HCT116 (cell line): Measurements from ENCODE around the gene PCIF1. TPM values are rescaled to one million over a fixed set of nuclear protein-coding genes. Genes with fewer than 3 reads are reported as not detected.
A peak's percentile ranks its signal among the peaks of the same experiment; 100 is the strongest.

ENCODE experiments used
- ATAC-seq: fragments of 200-7000 bp; cut with Tn5 transposase; 2 replicates; pipeline ENCODE4 v1.9.1; 2020; ENCODE audit warnings: mild to moderate bottlenecking, moderate library complexity
- BruUV-seq: library from RNA; stranded (reverse); fragments of 400-500 nt; replicated peaks from 2 replicates; lab custom pipeline; 2021; lab: Mats Ljungman, UMichigan
- CTCF ChIA-PET: fragments of 300-600 bp; sonication (Branson Sonifier 250); formaldehyde crosslinking; loops from one replicate; lab custom pipeline; 2021; ENCODE audit warnings: antibody characterized with exemption; lab: Charles Lee
- POLR2A ChIA-PET: fragments of 300-600, 350-600 bp; sonication (Branson Sonifier 250); formaldehyde crosslinking; loops from one replicate; lab custom pipeline; 2021; ENCODE audit warnings: antibody characterized with exemption; lab: Charles Lee
- RAD21 ChIA-PET, 2 experiments: fragments of 300-600 bp; sonication (Branson Sonifier 250); formaldehyde crosslinking; loops; one replicate each; lab custom pipeline; 2023; ENCODE audit warnings: low total read pairs in 2 of 2; ENCODE audit not compliant: uncharacterized antibody in 2 of 2, unreplicated experiment in 2 of 2, low non-redundant PET in 1 of 2; lab: Charles Lee
- DNase-seq: peaks from one replicate; pipeline ENCODE4 v3.0.0-alpha.2; 2010; ENCODE audit warnings: low read depth, low spot score
- H2AFZ ChIP-seq: fragments of 200-600 bp; shearing (Covaris generic), sonication (generic); 2 replicates; pipeline ENCODE4 v1.6.1; 2017; ENCODE audit warnings: low read depth, mixed run types, mixed read lengths, antibody characterized with exemption, low read length; ENCODE audit not compliant: poor library complexity, severe bottlenecking
- H3K27ac ChIP-seq: 2 replicates; pipeline ENCODE4 v1.5.1; 2012; ENCODE audit warnings: low read depth, low read length
- H3K27me3 ChIP-seq: fragments of 200-600 bp; sonication (generic); 2 replicates; pipeline ENCODE4 v1.6.1; 2016; ENCODE audit warnings: mixed run types, low read length, mixed read lengths; ENCODE audit not compliant: insufficient read depth
- H3K36me3 ChIP-seq, 2 experiments: fragments of 200-500 bp in 1 of 2; fragments of 200-600 bp in 1 of 2; sonication (Bioruptor generic) in 1 of 2; sonication (generic) in 1 of 2; 2 replicates each; pipeline versions ENCODE4 v1.5.1 to v1.6.1; 2014 to 2016; ENCODE audit warnings: low read length in 2 of 2, inconsistent platforms in 1 of 2, mixed read lengths in 1 of 2, mixed run types in 1 of 2; ENCODE audit not compliant: insufficient read depth in 2 of 2, control insufficient read depth in 1 of 2
- H3K4me1 ChIP-seq, 2 experiments: fragments of 200-600 bp in 1 of 2; sonication (generic) in 1 of 2; 2 replicates each; pipeline versions ENCODE4 v1.5.1 to v1.6.1; 2012 to 2017; ENCODE audit warnings: low read length in 2 of 2, inconsistent platforms in 1 of 2, mild to moderate bottlenecking in 1 of 2, mixed read lengths in 1 of 2, mixed run types in 1 of 2, moderate library complexity in 1 of 2; ENCODE audit not compliant: insufficient read depth in 2 of 2, control insufficient read depth in 1 of 2
- H3K4me2 ChIP-seq: fragments of 200-600 bp; sonication (generic); 2 replicates; pipeline ENCODE4 v1.6.1; 2017; ENCODE audit warnings: mixed run types, low read length, mixed read lengths
- H3K4me3 ChIP-seq, 2 experiments: fragments of 200-600 bp in 1 of 2; sonication (generic) in 1 of 2; replicated peaks in 1 of 2; 2 replicates each; pipeline ENCODE4 v1.5.1; 2011 to 2016; ENCODE audit warnings: low read length in 2 of 2, control low read depth in 1 of 2, low read depth in 1 of 2, mild to moderate bottlenecking in 1 of 2, mixed read lengths in 1 of 2, mixed run types in 1 of 2
- H3K79me2 ChIP-seq: fragments of 200-600 bp; sonication (generic); 2 replicates; pipeline ENCODE4 v1.6.1; 2017; ENCODE audit warnings: mild to moderate bottlenecking, mixed run types, low read length, moderate library complexity, mixed read lengths; ENCODE audit not compliant: insufficient read depth
- H3K9ac ChIP-seq: fragments of 200-600 bp; sonication (generic); 2 replicates; pipeline ENCODE4 v1.6.1; 2016; ENCODE audit warnings: low read length, mixed read lengths
- H3K9me2 ChIP-seq: fragments of 200-600 bp; sonication (generic), shearing (Covaris generic); 2 replicates; pipeline ENCODE4 v1.6.1; 2017; ENCODE audit warnings: mixed run types, mild to moderate bottlenecking, moderate library complexity; ENCODE audit not compliant: insufficient read depth
- H3K9me3 ChIP-seq, 2 experiments: fragments of 200-500 bp in 1 of 2; fragments of 200-600 bp in 1 of 2; sonication (Bioruptor generic) in 1 of 2; sonication (generic) in 1 of 2; 2 replicates each; pipeline ENCODE4 v1.6.1; 2014 to 2017; ENCODE audit warnings: low read length in 2 of 2, mixed read lengths in 2 of 2, inconsistent platforms in 1 of 2, low read depth in 1 of 2, mild to moderate bottlenecking in 1 of 2, mixed run types in 1 of 2, moderate library complexity in 1 of 2; ENCODE audit not compliant: control insufficient read depth in 1 of 2, insufficient read depth in 1 of 2
- H4K20me1 ChIP-seq: fragments of 200-600 bp; sonication (generic), shearing (Covaris generic); 2 replicates; pipeline ENCODE4 v1.6.1; 2017; ENCODE audit warnings: mixed run types, mild to moderate bottlenecking, moderate library complexity; ENCODE audit not compliant: insufficient read depth
- CBX3 ChIP-seq: IDR thresholded peaks from 2 replicates; pipeline ENCODE4 v1.6.1; 2012; ENCODE audit warnings: low read depth
- CEBPB ChIP-seq: IDR thresholded peaks from 2 replicates; pipeline ENCODE4 v1.6.1; 2012; ENCODE audit warnings: low read depth
- EGR1 ChIP-seq: IDR thresholded peaks from 2 replicates; pipeline ENCODE4 v1.6.1; 2012; ENCODE audit warnings: low read depth
- ELF1 ChIP-seq: IDR thresholded peaks from 2 replicates; pipeline ENCODE4 v1.6.1; 2012; ENCODE audit warnings: low read depth, borderline replicate concordance
- EZH2phosphoT487 ChIP-seq: fragments of 200-600 bp; IDR thresholded peaks from 2 replicates; pipeline ENCODE4 v1.6.1; 2018; ENCODE audit warnings: antibody characterized with exemption, borderline replicate concordance
- POLR2AphosphoS5 ChIP-seq: IDR thresholded peaks from 2 replicates; pipeline ENCODE4 v1.6.1; 2011; ENCODE audit warnings: mild to moderate bottlenecking, low read depth, low read length, moderate library complexity
- SIN3A ChIP-seq: IDR thresholded peaks from 2 replicates; pipeline ENCODE4 v1.6.1; 2012; ENCODE audit warnings: low read depth
- SP1 ChIP-seq: IDR thresholded peaks from 2 replicates; pipeline ENCODE4 v1.6.1; 2012; ENCODE audit warnings: low read depth
- YY1 ChIP-seq: IDR thresholded peaks from 2 replicates; pipeline ENCODE4 v1.6.1; 2011; ENCODE audit warnings: low read length, low read depth, moderate library complexity, mild to moderate bottlenecking; ENCODE audit not compliant: insufficient replicate concordance; ENCODE audit errors: extremely low read depth
- intact Hi-C: fragments of 100-400 bp; cut with micrococcal nuclease; formaldehyde crosslinking; loops from 2 replicates; pipeline ENCODE4 v1.10.0; 2022
- total RNA-seq: library from RNA; stranded (reverse); gene quantifications from one replicate; pipeline ENCODE4 v1.2.1, GENCODE V29; 2021; ENCODE audit not compliant: unreplicated experiment
- TF ChIP-seq, protein P1 (sequence below): IDR thresholded peaks from 2 replicates; pipeline ENCODE4 v1.6.1; 2012
- TF ChIP-seq, protein P2 (sequence below): IDR thresholded peaks from 2 replicates; pipeline ENCODE4 v1.6.1; 2012; ENCODE audit warnings: low read depth

PCIF1 gene
- total RNA-seq, 1 experiment from 2014 or later: 31.8 TPM

DNA sequence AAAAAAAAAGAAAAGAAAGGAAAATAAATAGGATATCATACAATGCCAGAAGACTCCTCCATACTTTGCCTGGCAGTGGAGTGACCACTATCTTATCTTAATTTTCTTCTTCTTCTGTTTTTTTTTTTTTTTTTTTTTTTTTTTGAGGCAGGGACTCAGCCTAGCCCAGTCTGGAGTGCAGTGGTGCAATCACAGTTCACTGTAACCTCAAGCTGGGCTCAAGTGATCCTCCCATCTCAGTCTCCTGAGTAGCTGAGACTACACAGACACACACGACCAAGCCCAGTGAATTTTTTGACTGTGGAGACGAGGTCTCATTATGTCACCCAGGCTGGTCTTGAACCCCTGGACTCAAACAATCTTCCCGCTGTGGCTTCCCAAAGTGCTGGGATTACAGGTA, 57.1 kb downstream of the PCIF1 start:
- no peaks in the 10 kb centered on the region for H4K20me1 ChIP-seq
- ChIA-PET POLR2A (no interaction called here), RAD21 (no interaction called here), CTCF (no interaction called here)
- BruUV-seq: no TSS peak
- intact Hi-C loops: no loop called here
- ATAC-seq (no peak), DNase-seq (no peak)
- no peak overlapping the region for H3K4me3 ChIP-seq
- no peak overlapping the region for H3K4me2 ChIP-seq
- H3K36me3 ChIP-seq: no peaks in the 10 kb centered on the region
- H3K9ac ChIP-seq: no peak overlapping the region
- no peak overlapping the region for H2AFZ ChIP-seq
- H3K9me2 ChIP-seq: no peaks in the 10 kb centered on the region
- H3K27ac ChIP-seq: no peak overlapping the region
- H3K27me3 ChIP-seq: no peaks in the 10 kb centered on the region
- H3K79me2 ChIP-seq: no peaks in the 10 kb centered on the region
- no peaks in the 10 kb centered on the region for H3K9me3 ChIP-seq
- TF ChIP-seq, protein P1, sequence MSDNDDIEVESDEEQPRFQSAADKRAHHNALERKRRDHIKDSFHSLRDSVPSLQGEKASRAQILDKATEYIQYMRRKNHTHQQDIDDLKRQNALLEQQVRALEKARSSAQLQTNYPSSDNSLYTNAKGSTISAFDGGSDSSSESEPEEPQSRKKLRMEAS: no peak
- TF ChIP-seq, protein P2, sequence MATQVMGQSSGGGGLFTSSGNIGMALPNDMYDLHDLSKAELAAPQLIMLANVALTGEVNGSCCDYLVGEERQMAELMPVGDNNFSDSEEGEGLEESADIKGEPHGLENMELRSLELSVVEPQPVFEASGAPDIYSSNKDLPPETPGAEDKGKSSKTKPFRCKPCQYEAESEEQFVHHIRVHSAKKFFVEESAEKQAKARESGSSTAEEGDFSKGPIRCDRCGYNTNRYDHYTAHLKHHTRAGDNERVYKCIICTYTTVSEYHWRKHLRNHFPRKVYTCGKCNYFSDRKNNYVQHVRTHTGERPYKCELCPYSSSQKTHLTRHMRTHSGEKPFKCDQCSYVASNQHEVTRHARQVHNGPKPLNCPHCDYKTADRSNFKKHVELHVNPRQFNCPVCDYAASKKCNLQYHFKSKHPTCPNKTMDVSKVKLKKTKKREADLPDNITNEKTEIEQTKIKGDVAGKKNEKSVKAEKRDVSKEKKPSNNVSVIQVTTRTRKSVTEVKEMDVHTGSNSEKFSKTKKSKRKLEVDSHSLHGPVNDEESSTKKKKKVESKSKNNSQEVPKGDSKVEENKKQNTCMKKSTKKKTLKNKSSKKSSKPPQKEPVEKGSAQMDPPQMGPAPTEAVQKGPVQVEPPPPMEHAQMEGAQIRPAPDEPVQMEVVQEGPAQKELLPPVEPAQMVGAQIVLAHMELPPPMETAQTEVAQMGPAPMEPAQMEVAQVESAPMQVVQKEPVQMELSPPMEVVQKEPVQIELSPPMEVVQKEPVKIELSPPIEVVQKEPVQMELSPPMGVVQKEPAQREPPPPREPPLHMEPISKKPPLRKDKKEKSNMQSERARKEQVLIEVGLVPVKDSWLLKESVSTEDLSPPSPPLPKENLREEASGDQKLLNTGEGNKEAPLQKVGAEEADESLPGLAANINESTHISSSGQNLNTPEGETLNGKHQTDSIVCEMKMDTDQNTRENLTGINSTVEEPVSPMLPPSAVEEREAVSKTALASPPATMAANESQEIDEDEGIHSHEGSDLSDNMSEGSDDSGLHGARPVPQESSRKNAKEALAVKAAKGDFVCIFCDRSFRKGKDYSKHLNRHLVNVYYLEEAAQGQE: no peak
- H3K4me1 ChIP-seq: peaks cover 4 to 16% of the 10 kb centered on the region in 2 experiments; a peak in 3 of 4 replicates

DNA sequence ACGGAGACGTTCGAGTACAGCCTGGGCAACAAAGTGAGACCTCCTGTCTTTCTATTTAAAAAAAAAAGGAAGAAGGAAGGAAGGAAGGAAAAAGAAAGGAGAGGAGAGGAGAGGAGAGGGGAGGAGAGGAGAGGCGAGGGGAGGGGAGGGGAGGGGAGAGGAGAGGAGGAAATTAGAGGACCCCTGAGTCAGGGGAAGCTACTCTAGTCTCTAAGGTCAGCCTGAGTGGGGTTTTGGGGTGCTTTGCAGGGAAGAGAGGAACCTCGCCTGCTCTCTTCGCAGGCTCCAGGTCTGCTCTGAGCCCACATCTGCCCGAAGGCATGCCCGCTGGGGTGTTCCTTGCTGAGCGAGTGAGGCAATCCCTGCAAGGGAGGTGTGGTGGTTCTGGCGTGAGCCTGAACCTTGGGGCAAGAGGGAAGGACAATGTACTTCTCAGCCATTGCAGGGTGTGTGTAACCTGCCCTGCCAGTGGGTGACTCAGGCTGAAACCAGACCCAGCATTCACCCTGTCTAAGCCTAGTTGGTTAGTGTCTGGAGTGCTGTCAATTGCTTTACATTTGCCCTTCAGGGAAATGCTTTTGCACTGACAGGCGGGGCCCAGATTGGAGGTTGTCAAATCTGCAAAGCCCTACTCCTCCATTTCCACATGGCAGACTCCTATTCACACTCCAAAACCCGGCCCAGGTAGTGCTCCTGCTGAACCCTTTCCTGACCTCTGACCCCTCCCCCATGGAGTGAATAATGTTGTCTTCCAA, 58.9 kb downstream of the PCIF1 start:
- H3K4me3 ChIP-seq: peak overlapping the region in 1 of 2 experiments; percentile 19; a peak in 1 of 4 replicates
- BruUV-seq: no TSS peak
- H4K20me1 ChIP-seq: no peaks in the 10 kb centered on the region
- ChIA-PET CTCF (interaction anchor here (0.7 kb wide), 1 partner anchor 20 kb away, joined by 3 read pairs; no protein-coding TSS in a partner anchor), RAD21 (no interaction called here), POLR2A (no interaction called here)
- H3K9me3 ChIP-seq: no peaks in the 10 kb centered on the region
- H3K9me2 ChIP-seq: no peaks in the 10 kb centered on the region
- H3K4me1 ChIP-seq: peaks cover 4 to 16% of the 10 kb centered on the region in 2 experiments; a peak in 3 of 4 replicates
- H3K27ac ChIP-seq: no peak overlapping the region
- intact Hi-C loops: no loop called here
- H3K4me2 ChIP-seq: peak overlapping the region; percentile 76
- no peaks in the 10 kb centered on the region for H3K27me3 ChIP-seq
- no peaks in the 10 kb centered on the region for H3K36me3 ChIP-seq
- ATAC-seq (peak; percentile 96), DNase-seq (peak; percentile 57)
- H3K9ac ChIP-seq: 0 out of 2 replicates have a peak overlapping the region, but pooled peaks have one; percentile 17
- peak overlapping the region; percentile 81 for H2AFZ ChIP-seq
- H3K79me2 ChIP-seq: no peaks in the 10 kb centered on the region
- peak; percentile 42 for TF ChIP-seq YY1
- TF ChIP-seq EZH2phosphoT487: no peak
- TF ChIP-seq EGR1: no peak
- TF ChIP-seq, protein P2: no peak
- TF ChIP-seq POLR2AphosphoS5: peak; percentile 45; the same call in 1 of the 2 replicates
- TF ChIP-seq ELF1: no peak
- TF ChIP-seq SIN3A: no peak
- peak; percentile 89; the same call in 1 of the 2 replicates for TF ChIP-seq CBX3
- TF ChIP-seq SP1: peak; percentile 80
- no peak for TF ChIP-seq CEBPB
